Left kidney (tissue), 2 donors: Measurements from ENCODE around the gene ZNF23. TPM values are rescaled to one million over a fixed set of nuclear protein-coding genes. Genes with fewer than 3 reads are reported as not detected.

ENCODE experiments used
- DNase-seq: peaks from one replicate; pipeline ENCODE4 v3.0.0-alpha.2; 2013
- polyA plus RNA-seq: library from polyadenylated mRNA; unstranded; fragments of 120-200 nt; gene quantifications from one replicate; pipeline ENCODE4 v1.2.1, GENCODE V29; 2013; ENCODE audit not compliant: insufficient read length

ZNF23 gene
- polyA plus RNA-seq, 1 donor = 18.1 TPM

DNA sequence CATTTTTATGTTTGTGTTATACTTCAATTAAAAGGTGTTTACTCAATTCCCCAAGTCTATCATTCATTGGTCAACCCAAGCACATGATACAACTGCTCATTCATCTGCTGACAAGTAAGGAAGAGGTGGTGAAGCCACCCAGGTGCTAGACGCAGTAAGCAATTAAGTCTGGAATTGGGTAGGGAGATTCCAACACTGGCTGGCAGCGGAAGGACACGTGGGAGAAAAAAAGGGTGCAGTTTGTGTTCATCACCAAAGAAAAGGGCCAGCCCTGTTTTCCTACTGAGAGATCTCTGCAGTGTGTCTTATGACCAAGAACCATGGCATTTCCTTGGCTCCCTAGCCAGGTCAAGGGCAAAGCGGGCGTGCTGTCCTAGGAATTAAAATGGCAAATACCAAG, 11.8 kb upstream of the ZNF23 start:
- DNase-seq = no peak

DNA sequence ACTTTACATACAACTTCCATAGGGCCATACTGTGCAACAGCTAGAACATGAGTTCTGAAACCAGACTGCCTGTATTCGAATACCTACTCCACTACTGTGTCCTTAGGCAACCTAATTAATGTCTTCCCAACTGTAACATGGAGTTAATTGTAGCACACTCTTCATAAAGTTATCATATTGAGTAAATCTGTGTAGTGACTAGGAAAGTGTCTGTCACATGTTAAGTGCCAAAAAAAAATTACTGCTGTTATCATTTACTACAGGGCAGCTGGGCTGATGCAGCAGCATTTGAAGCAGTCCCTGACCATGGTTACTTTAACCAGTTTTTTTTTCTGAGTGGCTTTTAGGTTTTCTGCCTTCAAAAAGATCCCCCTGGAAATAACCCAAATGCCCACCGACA, 10.9 kb upstream of the ZNF23 start:
- DNase-seq = no peak

DNA sequence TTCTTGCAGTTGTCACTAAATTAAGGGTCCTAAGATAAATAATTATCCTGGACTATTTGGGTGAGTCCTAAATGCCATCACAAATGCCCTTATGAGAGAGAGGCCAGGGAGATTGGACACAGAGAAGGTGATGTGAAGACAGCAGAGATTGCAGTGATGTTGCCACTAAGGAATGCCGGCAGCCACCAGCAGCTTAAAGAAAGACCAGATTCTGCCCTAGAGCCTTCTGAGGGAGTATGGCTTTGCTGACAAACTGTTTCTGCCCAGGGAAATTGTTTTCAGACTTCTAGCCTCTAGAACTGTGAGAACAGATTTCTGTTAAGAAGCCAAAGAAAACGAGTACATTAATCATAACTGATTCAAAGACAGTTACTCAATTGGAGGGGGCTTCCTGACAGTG, 10.0 kb upstream of the ZNF23 start:
- DNase-seq = no peak

DNA sequence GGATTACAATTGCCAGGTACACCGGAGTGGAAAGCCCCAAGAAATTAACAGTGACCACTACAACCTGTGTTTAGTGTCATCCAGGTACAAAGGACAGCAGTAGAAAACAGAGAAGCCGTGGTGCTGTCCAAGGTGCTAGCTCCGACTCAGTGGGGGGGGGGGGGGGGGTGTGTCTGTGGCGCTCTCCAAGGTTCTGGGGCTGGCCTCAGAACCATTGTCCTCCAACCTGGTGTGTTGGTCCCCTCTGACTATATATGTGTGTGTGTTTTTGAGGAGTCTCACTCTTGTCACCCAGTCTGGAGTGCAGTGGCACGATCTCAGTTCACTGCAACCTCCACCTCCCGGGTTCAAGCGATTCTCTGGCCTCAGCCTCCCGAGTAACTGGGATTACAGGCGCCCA, 5.8 kb upstream of the ZNF23 start:
- DNase-seq = peak; percentile 51

DNA sequence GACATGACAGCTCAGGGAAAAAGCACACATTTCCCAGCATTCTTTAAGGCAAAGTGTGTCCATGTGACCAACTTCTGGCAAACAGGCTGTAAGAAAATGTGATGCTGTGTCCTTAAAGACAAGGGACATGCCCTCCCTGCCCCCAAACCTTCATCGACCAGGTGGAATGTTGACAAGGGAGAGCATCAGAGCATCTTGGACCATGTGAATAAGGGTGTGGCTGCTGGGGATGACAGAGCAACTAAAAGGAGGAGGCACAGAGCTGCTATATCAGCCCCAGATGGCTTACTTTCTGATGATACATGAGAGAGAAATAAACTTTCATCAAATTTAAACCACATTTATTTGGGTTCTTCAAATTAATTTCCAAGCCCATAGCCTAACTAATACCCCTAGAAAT, 2.2 kb upstream of the ZNF23 start:
- DNase-seq = no peak

DNA sequence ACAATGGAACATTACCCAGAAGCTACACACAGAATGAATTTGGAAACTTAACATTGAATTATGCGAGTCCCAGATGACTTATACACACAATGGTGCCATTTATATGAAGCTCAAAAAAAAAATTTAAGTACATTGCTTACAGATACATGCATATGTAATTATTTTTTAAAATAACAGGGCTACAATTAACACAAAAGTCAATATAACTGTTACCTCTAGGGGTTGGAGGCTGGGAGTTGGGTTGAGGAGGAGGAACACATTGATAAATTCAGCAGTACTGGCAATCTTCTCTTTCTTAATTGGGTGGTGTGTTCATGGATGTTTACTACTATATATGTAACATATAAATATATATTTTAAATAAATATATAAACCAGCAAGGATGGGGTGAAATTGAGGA, 1.1 kb downstream of the ZNF23 start:
- DNase-seq = no peak

- DNase-seq = no peak
Observed at GRCh38 chr16:71460236-71460635, 1.8 kb downstream of the ZNF23 start.

- DNase-seq = no peak
Observed at GRCh38 chr16:71459510-71459909, 2.5 kb downstream of the ZNF23 start.

GRCh38 chr16:71456801-71457200, 5.2 kb downstream of the ZNF23 start:
- DNase-seq = no peak

DNA sequence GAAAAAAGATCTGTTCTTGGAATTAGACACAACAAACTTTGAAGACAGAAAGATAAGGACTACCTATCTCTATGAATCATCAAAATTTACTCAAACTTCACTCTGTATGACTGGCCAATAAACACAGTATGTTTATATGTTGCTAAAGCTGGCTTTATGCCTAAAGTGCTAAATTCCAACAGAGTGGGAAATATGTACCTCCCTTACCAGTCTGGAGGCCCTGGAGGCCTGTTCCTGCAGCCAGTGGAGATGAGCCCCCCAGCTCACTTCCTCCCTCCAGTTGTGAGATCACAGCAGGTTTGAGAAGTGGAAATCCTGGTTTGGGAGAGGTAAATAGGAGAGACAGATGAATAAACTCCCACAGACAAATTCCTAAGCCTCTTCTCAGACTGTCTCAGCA, 9.0 kb downstream of the ZNF23 start:
- DNase-seq = no peak

GRCh38 chr16:71449020-71449419, 13.0 kb downstream of the ZNF23 start:
- DNase-seq = no peak

- DNase-seq = no peak
Observed at GRCh38 chr16:71448274-71448866, 13.7 kb downstream of the ZNF23 start.

- DNase-seq = no peak
Observed at GRCh38 chr16:71443714-71444113, 18.3 kb downstream of the ZNF23 start.

- DNase-seq = no peak
Observed at GRCh38 chr16:71442051-71442440, 20.0 kb downstream of the ZNF23 start, which contains the start of gene TLE7. TSS of gene TLE7 (minus strand) at chr16:71442054. CDS start at chr16:71433324, 8,730 bp downstream.

GRCh38 chr16:71441348-71442050, 20.5 kb downstream of the ZNF23 start:
- no peak for DNase-seq

DNA sequence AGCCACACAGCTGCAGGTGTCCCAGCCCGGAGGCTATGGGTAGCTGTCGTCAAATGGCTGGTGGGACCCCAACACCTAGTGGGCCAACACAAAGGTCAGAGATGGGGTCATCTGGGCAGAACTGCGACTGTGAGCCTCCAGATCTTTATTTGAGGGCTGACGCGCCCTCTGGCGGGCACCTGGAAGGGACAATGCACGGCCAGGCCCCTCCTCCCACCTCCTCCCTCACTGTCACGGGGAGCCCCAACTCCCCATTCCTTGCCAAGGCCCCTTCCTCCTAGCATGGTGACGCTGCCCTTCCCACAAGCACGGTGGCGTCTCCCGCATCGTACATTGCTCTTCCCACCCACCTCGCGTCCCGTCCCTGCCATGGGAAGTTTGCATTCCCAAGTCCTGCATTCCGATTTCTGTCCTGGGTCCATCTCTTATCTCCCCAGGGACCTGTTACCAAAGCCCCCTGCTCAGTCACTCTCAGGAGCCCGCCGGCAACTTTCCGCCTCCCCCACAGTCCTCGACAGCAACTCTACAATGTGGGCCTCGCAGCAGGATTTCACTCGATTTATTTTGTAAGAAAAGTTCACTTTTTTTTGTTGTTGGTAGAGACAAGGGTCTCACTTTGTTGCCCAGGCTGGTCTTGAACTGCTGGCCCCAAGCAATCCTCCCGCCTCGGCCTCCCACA, 21.2 kb downstream of the ZNF23 start:
- DNase-seq = no peak

- DNase-seq = no peak
Observed at GRCh38 chr16:71439523-71439922, 22.5 kb downstream of the ZNF23 start.

- no peak for DNase-seq
Observed at GRCh38 chr16:71436473-71436872, 25.6 kb downstream of the ZNF23 start.

- no peak for DNase-seq
Observed at GRCh38 chr16:71432906-71433305, 29.1 kb downstream of the ZNF23 start.

- DNase-seq = no peak
Observed at GRCh38 chr16:71431991-71432390, 30.1 kb downstream of the ZNF23 start.

GRCh38 chr16:71431176-71431575, 30.9 kb downstream of the ZNF23 start:
- no peak for DNase-seq

- no peak for DNase-seq
Observed at GRCh38 chr16:71430744-71431143, 31.3 kb downstream of the ZNF23 start.

- no peak for DNase-seq
Observed at GRCh38 chr16:71429581-71429980, 32.5 kb downstream of the ZNF23 start.

- no peak for DNase-seq
Observed at GRCh38 chr16:71428883-71429282, 33.2 kb downstream of the ZNF23 start.
